H1 (cell line): ENCODE data around the gene NETO2. TPM values are rescaled to one million over a fixed set of nuclear protein-coding genes. Genes with fewer than 3 reads are reported as not detected.

Experiments
- CTCF ChIA-PET: fragments of 300-600 bp; sonication (Branson Sonifier 250); formaldehyde crosslinking; loops from one replicate; lab custom pipeline; 2021; ENCODE audit not compliant: partially characterized antibody; lab: Charles Lee
- POLR2A ChIA-PET: fragments of 300-600 bp; sonication (Branson Sonifier 250); formaldehyde crosslinking; loops from one replicate; lab custom pipeline; 2021; ENCODE audit warnings: inconsistent platforms; ENCODE audit not compliant: partially characterized antibody; lab: Charles Lee
- DNase-seq, 2 experiments: peaks; one replicate each; pipeline versions ENCODE4 v3.0.0 to v3.0.0-alpha.2; 2010 to 2022; ENCODE audit warnings: low spot score in 2 of 2, low read depth in 1 of 2, mixed read lengths in 1 of 2
- FAIRE-seq: peaks from 2 replicates; lab custom pipeline; 2011; peaks lifted over from hg19 to GRCh38; lab: Jason Lieb, UNC
- H2AFZ ChIP-seq: 2 replicates; pipeline ENCODE4 v1.8.1; 2012; ENCODE audit warnings: low read length, inconsistent platforms
- H2AK5ac ChIP-seq: 2 replicates; pipeline ENCODE4 v1.6.1; 2013; ENCODE audit warnings: low read depth, low read length
- H2BK120ac ChIP-seq: replicated peaks from 2 replicates; pipeline ENCODE3; 2013; ENCODE audit warnings: low read depth, low read length, inconsistent platforms
- H2BK12ac ChIP-seq: 2 replicates; pipeline ENCODE4 v1.6.1; 2013; ENCODE audit warnings: low read depth, low read length
- H2BK15ac ChIP-seq: 2 replicates; pipeline ENCODE4 v1.6.1; 2013; ENCODE audit warnings: low read length
- H2BK20ac ChIP-seq: 2 replicates; pipeline ENCODE4 v1.6.1; 2013; ENCODE audit warnings: low read length
- H2BK5ac ChIP-seq: 2 replicates; pipeline ENCODE4 v1.6.1; 2013; ENCODE audit warnings: low read depth, low read length
- H3K14ac ChIP-seq: 2 replicates; pipeline ENCODE4 v1.6.1; 2013; ENCODE audit warnings: inconsistent platforms; ENCODE audit not compliant: insufficient read length
- H3K18ac ChIP-seq: 2 replicates; pipeline ENCODE4 v1.6.1; 2013; ENCODE audit warnings: low read length; ENCODE audit errors: extremely low read depth
- H3K23ac ChIP-seq: 2 replicates; pipeline ENCODE4 v1.6.1; 2013; ENCODE audit warnings: inconsistent platforms; ENCODE audit not compliant: insufficient read length
- H3K23me2 ChIP-seq: 2 replicates; pipeline ENCODE4 v1.6.1; 2013; ENCODE audit warnings: low read depth, low read length
- H3K27ac ChIP-seq: 2 replicates; pipeline ENCODE4 v1.6.1; 2011; ENCODE audit warnings: low read depth, low read length, inconsistent platforms
- H3K27me3 ChIP-seq, 4 experiments: replicated peaks in 1 of 4; 1 replicate in 1 of 4; 2 replicates in 3 of 4; pipeline versions ENCODE4 v1.6.1 to v1.8.1; 2011 to 2013; ENCODE audit warnings: low read length in 3 of 4, mild to moderate bottlenecking in 3 of 4, inconsistent platforms in 2 of 4, mixed read lengths in 2 of 4, moderate library complexity in 1 of 4; ENCODE audit not compliant: control insufficient read depth in 3 of 4, insufficient read depth in 3 of 4; ENCODE audit errors: extremely low read depth in 1 of 4
- H3K36me3 ChIP-seq, 4 experiments: 2 replicates each; pipeline versions ENCODE4 v1.6.1 to v1.8.1; 2011 to 2013; ENCODE audit warnings: mild to moderate bottlenecking in 4 of 4, low read length in 3 of 4, moderate library complexity in 2 of 4, control low read depth in 1 of 4, inconsistent platforms in 1 of 4; ENCODE audit not compliant: insufficient read depth in 4 of 4, control insufficient read depth in 2 of 4
- H3K4ac ChIP-seq: replicated peaks from 2 replicates; pipeline ENCODE3; 2013; ENCODE audit warnings: low read length, low read depth, mixed read lengths, inconsistent platforms; ENCODE audit not compliant: insufficient read length
- H3K4me1 ChIP-seq, 4 experiments: replicated peaks in 1 of 4; 1 replicate in 1 of 4; 2 replicates in 3 of 4; pipeline versions ENCODE4 v1.6.1 to v1.8.1; 2011 to 2013; ENCODE audit warnings: low read length in 3 of 4, inconsistent platforms in 2 of 4, mixed read lengths in 1 of 4; ENCODE audit not compliant: insufficient read depth in 4 of 4, control insufficient read depth in 3 of 4
- H3K4me2 ChIP-seq, 2 experiments: 2 replicates each; pipeline versions ENCODE4 v1.6.1 to v1.8.1; 2011 to 2013; ENCODE audit warnings: low read depth in 2 of 2, low read length in 2 of 2, control low read depth in 1 of 2, inconsistent platforms in 1 of 2, mild to moderate bottlenecking in 1 of 2; ENCODE audit not compliant: insufficient read depth in 1 of 2
- H3K4me3 ChIP-seq, 4 experiments: fragments of 200-600, 300-600 bp in 1 of 4; sonication (generic), shearing (Covaris generic), sonication (Bioruptor Twin) in 1 of 4; 2 replicates each; pipeline versions ENCODE4 v1.5.1 to v1.8.1; 2011 to 2016; ENCODE audit warnings: low read length in 4 of 4, low read depth in 3 of 4, control low read depth in 2 of 4, inconsistent platforms in 2 of 4, mild to moderate bottlenecking in 2 of 4, mixed read lengths in 1 of 4, moderate library complexity in 1 of 4; ENCODE audit not compliant: insufficient read depth in 2 of 4; ENCODE audit errors: extremely low read depth in 1 of 4
- H3K56ac ChIP-seq: replicated peaks from 2 replicates; pipeline ENCODE3; 2013; ENCODE audit warnings: low read depth, mild to moderate bottlenecking, mixed read lengths, low read length, inconsistent platforms; ENCODE audit not compliant: insufficient read length
- H3K79me1 ChIP-seq: 2 replicates; pipeline ENCODE4 v1.6.1; 2013; ENCODE audit warnings: low read depth, low read length, control low read depth
- H3K79me2 ChIP-seq, 2 experiments: 2 replicates each; pipeline versions ENCODE4 v1.6.1 to v1.8.1; 2012 to 2013; ENCODE audit warnings: low read length in 2 of 2, mild to moderate bottlenecking in 2 of 2, inconsistent platforms in 1 of 2; ENCODE audit not compliant: insufficient read depth in 2 of 2, control insufficient read depth in 1 of 2
- H3K9ac ChIP-seq, 4 experiments: replicated peaks in 1 of 4; 1 replicate in 1 of 4; 2 replicates in 3 of 4; pipeline versions ENCODE4 v1.6.1 to v1.8.1; 2011 to 2013; ENCODE audit warnings: low read depth in 3 of 4, low read length in 3 of 4, control low read depth in 2 of 4, mild to moderate bottlenecking in 2 of 4, moderate library complexity in 2 of 4, inconsistent platforms in 1 of 4; ENCODE audit errors: extremely low read depth in 1 of 4
- H3K9me3 ChIP-seq, 2 experiments: 2 replicates each; pipeline versions ENCODE4 v1.6.1 to v1.8.1; 2012 to 2013; ENCODE audit warnings: mild to moderate bottlenecking in 2 of 2, moderate library complexity in 2 of 2, control low read depth in 1 of 2, inconsistent platforms in 1 of 2, low read depth in 1 of 2, low read length in 1 of 2, mixed read lengths in 1 of 2; ENCODE audit not compliant: insufficient read depth in 2 of 2
- H4K20me1 ChIP-seq, 2 experiments: replicated peaks in 1 of 2; 2 replicates each; pipeline versions ENCODE3 to v1.8.1; 2011 to 2013; ENCODE audit warnings: inconsistent platforms in 2 of 2, low read length in 2 of 2, mild to moderate bottlenecking in 1 of 2; ENCODE audit not compliant: insufficient read depth in 2 of 2, control insufficient read depth in 1 of 2
- H4K5ac ChIP-seq: 2 replicates; pipeline ENCODE4 v1.6.1; 2013; ENCODE audit warnings: low read length, low read depth, mixed read lengths, inconsistent platforms; ENCODE audit not compliant: insufficient read length
- H4K8ac ChIP-seq: 2 replicates; pipeline ENCODE4 v1.8.0; 2013; ENCODE audit warnings: mild to moderate bottlenecking, moderate library complexity, low read length, inconsistent platforms; ENCODE audit not compliant: insufficient read depth; ENCODE audit errors: extremely low read depth
- H4K91ac ChIP-seq: replicated peaks from 2 replicates; pipeline ENCODE3; 2013; ENCODE audit warnings: low read length, mixed read lengths, inconsistent platforms; ENCODE audit not compliant: insufficient read length
- CEBPB ChIP-seq: IDR thresholded peaks from 2 replicates; pipeline ENCODE4 v1.6.1; 2012; ENCODE audit warnings: low read depth, low read length
- CHD2 ChIP-seq: IDR thresholded peaks from 2 replicates; pipeline ENCODE4 v1.6.1; 2012; ENCODE audit warnings: low read length, improper control_type of control experiment
- EGR1 ChIP-seq: IDR thresholded peaks from 2 replicates; pipeline ENCODE4 v1.6.1; 2011; ENCODE audit warnings: low read depth, low read length, borderline replicate concordance
- FOSL1 ChIP-seq: IDR thresholded peaks from 2 replicates; pipeline ENCODE4 v1.6.1; 2011; ENCODE audit warnings: mild to moderate bottlenecking, low read depth, low read length, moderate library complexity; ENCODE audit not compliant: insufficient read depth
- GABPA ChIP-seq: IDR thresholded peaks from 2 replicates; pipeline ENCODE4 v1.6.1; 2011; ENCODE audit warnings: mild to moderate bottlenecking, low read length, moderate library complexity, borderline replicate concordance; ENCODE audit not compliant: insufficient read depth
- JUND ChIP-seq: IDR thresholded peaks from 2 replicates; pipeline ENCODE4 v1.6.1; 2011; ENCODE audit warnings: mild to moderate bottlenecking, improper control_type of control experiment, low read length
- MAFK ChIP-seq: IDR thresholded peaks from 2 replicates; pipeline ENCODE4 v1.6.1; 2012; ENCODE audit warnings: low read depth, mild to moderate bottlenecking, improper control_type of control experiment, low read length
- POLR2A ChIP-seq, 2 experiments: IDR thresholded peaks; 1 replicate in 1 of 2; 2 replicates in 1 of 2; pipeline ENCODE4 v1.6.1; 2011; ENCODE audit warnings: low read depth in 2 of 2, low read length in 2 of 2, mild to moderate bottlenecking in 2 of 2; ENCODE audit errors: control extremely low read depth in 1 of 2
- RAD21 ChIP-seq, 2 experiments: IDR thresholded peaks in 1 of 2; conservative IDR thresholded peaks in 1 of 2; 2 replicates each; pipeline ENCODE4 v1.6.1; 2011; ENCODE audit warnings: low read depth in 2 of 2, low read length in 2 of 2, improper control_type of control experiment in 1 of 2, inconsistent platforms in 1 of 2, mild to moderate bottlenecking in 1 of 2, moderate library complexity in 1 of 2
- ZNF274 ChIP-seq: IDR thresholded peaks from 2 replicates; pipeline ENCODE4 v1.7.0; 2012; ENCODE audit warnings: low read length, borderline replicate concordance; ENCODE audit errors: extremely low read depth
- WGBS, 2 experiments: shearing (Covaris generic) in 1 of 2; methylation state at CpG; one replicate each; pipeline versions ENCODE4 v1.1.6 to v1.1.7; 2013 to 2015; ENCODE audit warnings: low lambda C conversion rate in 2 of 2, mixed read lengths in 2 of 2, inconsistent platforms in 1 of 2, low coverage in 1 of 2, missing lambda C conversion rate in 1 of 2; ENCODE audit not compliant: insufficient replicate concordance in 2 of 2, insufficient coverage in 1 of 2, insufficient read length in 1 of 2; ENCODE audit errors: extremely low coverage in 1 of 2, missing lambda C conversion rate in 1 of 2; 5-methylcytosine and 5-hydroxymethylcytosine counted together
- polyA plus RNA-seq, 7 experiments: library from polyadenylated mRNA; depleted of rRNA in 3 of 7; stranded (reverse) in 5 of 7; unstranded in 2 of 7; fragments of >200 nt in 5 of 7; fragments of 200-250 nt in 2 of 7; gene quantifications; 1 replicate in 5 of 7; 2 replicates in 1 of 7; 4 replicates in 1 of 7; pipeline versions ENCODE4 v1.2.1 to v1.2.3, GENCODE V29; 2011 to 2013; ENCODE audit warnings: missing spikeins in 2 of 7, mixed read lengths in 2 of 7
- total RNA-seq: library from RNA; stranded (reverse); fragmentation: NEBNext Ultra II Directional; extraction: Animal tissue kit (Norgen Biotek cat#: 25700); gene quantifications from 2 replicates; pipeline ENCODE4 v1.2.1, GENCODE V29; 2021
- TF ChIP-seq, protein P1 (sequence below), 3 experiments: IDR thresholded peaks; 1 replicate in 2 of 3; 2 replicates in 1 of 3; pipeline versions ENCODE4 v1.5.1 to v1.6.1; 2011; ENCODE audit warnings: low read length in 3 of 3, mild to moderate bottlenecking in 3 of 3, inconsistent platforms in 2 of 3, low read depth in 1 of 3, moderate library complexity in 1 of 3; ENCODE audit not compliant: insufficient read depth in 1 of 3; ENCODE audit errors: control extremely low read depth in 1 of 3

The NETO2 gene
- total and polyA plus RNA-seq, 2 of the 8 experiments (the other 6 are each of a cell fraction or from before 2014, with no cell fraction given): 9.4 to 12.5 TPM

DNA sequence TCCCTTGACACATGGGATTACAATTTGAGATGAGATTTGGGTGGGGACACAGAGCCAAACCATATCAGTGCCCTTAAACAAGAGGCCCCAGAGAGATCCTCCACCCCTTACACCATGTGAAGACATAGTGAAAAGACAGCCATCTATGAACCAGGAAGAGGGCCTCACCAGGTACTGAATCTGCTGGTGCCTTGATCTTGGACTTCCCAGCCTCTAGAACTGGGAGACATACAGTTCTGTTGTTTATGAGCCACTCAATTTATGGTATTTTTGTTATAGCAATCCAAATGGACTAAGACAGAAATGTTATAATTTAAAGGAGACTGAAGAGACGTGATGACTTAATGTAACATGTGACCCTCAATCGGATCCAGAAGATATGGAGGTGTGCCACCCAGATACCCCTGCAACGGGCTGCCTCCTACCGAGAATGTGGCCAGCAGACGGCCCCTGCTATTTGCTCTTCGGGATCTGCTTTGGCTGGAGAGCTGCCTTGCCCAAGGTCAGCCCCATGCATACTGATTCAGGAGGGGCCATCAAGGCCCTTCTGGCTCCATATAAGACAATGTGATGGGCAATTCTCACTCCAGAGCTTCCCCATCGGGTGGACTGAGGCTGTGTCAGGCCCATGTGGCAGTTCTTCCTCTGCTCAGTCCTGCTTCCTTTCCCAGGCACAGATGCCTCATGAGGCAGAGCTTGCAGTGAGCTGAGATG lies 80.6 kb downstream of the NETO2 start:
- H4K5ac ChIP-seq: no peak overlapping the region
- H2BK5ac ChIP-seq: no peak overlapping the region
- H3K9ac ChIP-seq: no peak overlapping the region
- no peaks in the 10 kb centered on the region for H3K23me2 ChIP-seq
- 90% methylated on average over 7 of the region's 7 CpGs; no CpG with 5 or more reads in 1 of the 2 experiments for WGBS, 2 experiments
- no peak overlapping the region for H2BK120ac ChIP-seq
- no peak overlapping the region for H3K56ac ChIP-seq
- H2BK12ac ChIP-seq: no peak overlapping the region
- H3K27ac ChIP-seq: no peak overlapping the region
- no peak overlapping the region for H3K18ac ChIP-seq
- no peak overlapping the region for H3K14ac ChIP-seq
- H3K79me1 ChIP-seq: no peaks in the 10 kb centered on the region
- no peaks in the 10 kb centered on the region for H3K79me2 ChIP-seq
- DNase-seq: no peak
- H4K8ac ChIP-seq: no peak overlapping the region
- H2BK15ac ChIP-seq: no peak overlapping the region
- no peak overlapping the region for H3K4me3 ChIP-seq
- H3K36me3 ChIP-seq: no peaks in the 10 kb centered on the region
- no peak overlapping the region for H2AFZ ChIP-seq
- H3K9me3 ChIP-seq: no peaks in the 10 kb centered on the region
- H2AK5ac ChIP-seq: no peak overlapping the region
- POLR2A ChIA-PET: no interaction called here
- FAIRE-seq: no peak
- no peak overlapping the region for H2BK20ac ChIP-seq
- no peaks in the 10 kb centered on the region for H3K27me3 ChIP-seq
- H4K20me1 ChIP-seq: no peaks in the 10 kb centered on the region
- H3K4me1 ChIP-seq: peaks cover 0 to 3% (median 0%) of the 10 kb centered on the region in 4 experiments; a peak in 1 of 7 replicates
- no peak overlapping the region for H4K91ac ChIP-seq
- no peak overlapping the region for H3K4ac ChIP-seq
- H3K4me2 ChIP-seq: no peak overlapping the region
- H3K23ac ChIP-seq: no peak overlapping the region
- CTCF ChIA-PET: interaction anchor here (1.4 kb wide), 1 partner anchor 47 kb away, joined by 5 read pairs; no protein-coding TSS in a partner anchor
- no peak for TF ChIP-seq RAD21 (IDR thresholded peaks at IDR 0.05 in 1 of 2, conservative IDR thresholded peaks at IDR 0.05 in 1 of 2; ENCODE audit: low read depth in 2 of 2, low read length in 2 of 2)
- no peak for TF ChIP-seq CHD2
- TF ChIP-seq JUND: no peak
- no peak for TF ChIP-seq MAFK
- TF ChIP-seq EGR1: no peak
- TF ChIP-seq GABPA: no peak
- TF ChIP-seq CEBPB: no peak
- no peak for TF ChIP-seq FOSL1
- TF ChIP-seq ZNF274: no peak
- TF ChIP-seq, protein P1, sequence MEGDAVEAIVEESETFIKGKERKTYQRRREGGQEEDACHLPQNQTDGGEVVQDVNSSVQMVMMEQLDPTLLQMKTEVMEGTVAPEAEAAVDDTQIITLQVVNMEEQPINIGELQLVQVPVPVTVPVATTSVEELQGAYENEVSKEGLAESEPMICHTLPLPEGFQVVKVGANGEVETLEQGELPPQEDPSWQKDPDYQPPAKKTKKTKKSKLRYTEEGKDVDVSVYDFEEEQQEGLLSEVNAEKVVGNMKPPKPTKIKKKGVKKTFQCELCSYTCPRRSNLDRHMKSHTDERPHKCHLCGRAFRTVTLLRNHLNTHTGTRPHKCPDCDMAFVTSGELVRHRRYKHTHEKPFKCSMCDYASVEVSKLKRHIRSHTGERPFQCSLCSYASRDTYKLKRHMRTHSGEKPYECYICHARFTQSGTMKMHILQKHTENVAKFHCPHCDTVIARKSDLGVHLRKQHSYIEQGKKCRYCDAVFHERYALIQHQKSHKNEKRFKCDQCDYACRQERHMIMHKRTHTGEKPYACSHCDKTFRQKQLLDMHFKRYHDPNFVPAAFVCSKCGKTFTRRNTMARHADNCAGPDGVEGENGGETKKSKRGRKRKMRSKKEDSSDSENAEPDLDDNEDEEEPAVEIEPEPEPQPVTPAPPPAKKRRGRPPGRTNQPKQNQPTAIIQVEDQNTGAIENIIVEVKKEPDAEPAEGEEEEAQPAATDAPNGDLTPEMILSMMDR (IDR thresholded peaks at IDR 0.05; ENCODE audit: control extremely low read depth in 1 of 3, insufficient read depth in 1 of 3, low read depth in 1 of 3, low read length in 3 of 3): no peak
- no peak for TF ChIP-seq POLR2A (IDR thresholded peaks at IDR 0.05; ENCODE audit: control extremely low read depth in 1 of 2, low read depth in 2 of 2, low read length in 2 of 2)
